ENCODE measurements around the gene LY86.
A peak's percentile ranks its signal among the peaks of the same experiment; 100 is the strongest.

The LY86 gene

GRCh38 chr6:6624269-6624990 is 35.9 kb downstream of the LY86 start:
- no peak for DNase-seq

- no peak for DNase-seq
Measured at GRCh38 chr6:6626187-6626586, 37.7 kb downstream of the LY86 start.

GRCh38 chr6:6629402-6629801 is 40.9 kb downstream of the LY86 start:
- DNase-seq, result no peak

- DNase-seq, result no peak
Measured at GRCh38 chr6:6631053-6631452, 42.5 kb downstream of the LY86 start.

- DNase-seq, result no peak
Measured at GRCh38 chr6:6631534-6632276, 43.2 kb downstream of the LY86 start.

- no peak for DNase-seq
Measured at GRCh38 chr6:6633898-6634734, 45.6 kb downstream of the LY86 start.

GRCh38 chr6:6634735-6635075 is 46.2 kb downstream of the LY86 start:
- DNase-seq, result no peak

GRCh38 chr6:6635291-6635690 is 46.8 kb downstream of the LY86 start:
- DNase-seq, result no peak

- no peak for DNase-seq
Measured at GRCh38 chr6:6635869-6636268, 47.3 kb downstream of the LY86 start.

- no peak for DNase-seq
Measured at GRCh38 chr6:6639572-6639971, 51.1 kb downstream of the LY86 start.

- no peak for DNase-seq
Measured at GRCh38 chr6:6640926-6641325, 52.4 kb downstream of the LY86 start.

GRCh38 chr6:6643398-6643797 is 54.9 kb downstream of the LY86 start:
- DNase-seq, result no peak

- DNase-seq, result peak; percentile 72
Measured at GRCh38 chr6:6645261-6645917, 56.9 kb downstream of the LY86 start.

GRCh38 chr6:6646384-6646783 is 57.9 kb downstream of the LY86 start:
- no peak for DNase-seq

GRCh38 chr6:6646859-6647258 is 58.3 kb downstream of the LY86 start:
- no peak for DNase-seq

- no peak for DNase-seq
Measured at GRCh38 chr6:6648692-6649343, 60.3 kb downstream of the LY86 start.

GRCh38 chr6:6649824-6650349 is 61.4 kb downstream of the LY86 start:
- DNase-seq, result no peak

GRCh38 chr6:6650839-6651238 is 62.3 kb downstream of the LY86 start:
- no peak for DNase-seq

GRCh38 chr6:6651335-6651734 is 62.8 kb downstream of the LY86 start:
- no peak for DNase-seq

- no peak for DNase-seq
Measured at GRCh38 chr6:6652932-6653331, 64.4 kb downstream of the LY86 start.

GRCh38 chr6:6654599-6655575 is 66.4 kb downstream of the LY86 start:
- peak; percentile 45 for DNase-seq
